IMR-90 (cell line): ENCODE measurements around the gene TASOR. TPM values are rescaled to one million over a fixed set of nuclear protein-coding genes. Genes with fewer than 3 reads are reported as not detected.

Experiments used
- ATAC-seq: fragments of 200-7000 bp; cut with Tn5 transposase; 2 replicates; pipeline ENCODE4 v1.9.1; 2020; ENCODE audit warnings: low read depth, mild to moderate bottlenecking, moderate library complexity
- BruUV-seq: library from RNA; stranded (reverse); fragments of 400-500 nt; replicated peaks from 2 replicates; lab custom pipeline; 2021; lab: Mats Ljungman, UMichigan
- CTCF ChIA-PET: fragments of 300-600 bp; formaldehyde crosslinking; extraction: SDS; loops from one replicate; lab custom pipeline; 2021; ENCODE audit warnings: antibody characterized with exemption; lab: Yijun Ruan, JAX
- POLR2A ChIA-PET: fragments of 300-600 bp; sonication (Branson Sonifier 250); formaldehyde crosslinking; loops from one replicate; lab custom pipeline; 2022; ENCODE audit warnings: antibody characterized with exemption; ENCODE audit not compliant: unreplicated experiment; lab: Charles Lee
- DNase-seq: peaks from one replicate; pipeline ENCODE4 v3.0.0; 2013
- H2AFZ ChIP-seq: replicated peaks from 2 replicates; pipeline ENCODE3; 2013; ENCODE audit warnings: low read length, mild to moderate bottlenecking; ENCODE audit not compliant: poor library complexity
- H2AK5ac ChIP-seq: 2 replicates; pipeline ENCODE4 v1.6.1; 2013; ENCODE audit warnings: low read depth, low read length, inconsistent platforms
- H2AK9ac ChIP-seq: replicated peaks from 2 replicates; pipeline ENCODE3; 2013; ENCODE audit warnings: mild to moderate bottlenecking, low read depth, low read length, moderate library complexity; ENCODE audit not compliant: poor library complexity
- H2BK120ac ChIP-seq: 2 replicates; pipeline ENCODE4 v1.6.1; 2013; ENCODE audit warnings: low read depth, low read length, inconsistent platforms
- H2BK15ac ChIP-seq: 3 replicates; pipeline ENCODE4 v1.6.1; 2013; ENCODE audit warnings: low read depth, low read length, inconsistent platforms
- H2BK20ac ChIP-seq: 2 replicates; pipeline ENCODE4 v1.6.1; 2013; ENCODE audit warnings: low read depth, mild to moderate bottlenecking, inconsistent platforms, low read length, moderate library complexity
- H2BK5ac ChIP-seq: 2 replicates; pipeline ENCODE4 v1.6.1; 2013; ENCODE audit warnings: mild to moderate bottlenecking, low read depth, low read length, inconsistent platforms; ENCODE audit not compliant: poor library complexity, severe bottlenecking
- H3K14ac ChIP-seq: replicated peaks from 2 replicates; pipeline ENCODE4 v1.6.1; 2013; ENCODE audit warnings: low read depth, low read length, inconsistent platforms
- H3K18ac ChIP-seq: 2 replicates; pipeline ENCODE4 v1.6.1; 2013; ENCODE audit warnings: low read depth, low read length, control low read depth
- H3K23ac ChIP-seq: 2 replicates; pipeline ENCODE4 v1.6.1; 2013; ENCODE audit warnings: low read depth, low read length, inconsistent platforms
- H3K27ac ChIP-seq: 2 replicates; pipeline ENCODE4 v1.5.1; 2013; ENCODE audit warnings: mild to moderate bottlenecking, control low read depth, low read length; ENCODE audit not compliant: insufficient read depth
- H3K27me3 ChIP-seq: 2 replicates; pipeline ENCODE4 v1.6.1; 2013; ENCODE audit warnings: low read length; ENCODE audit not compliant: control insufficient read depth, insufficient read depth
- H3K36me3 ChIP-seq: 2 replicates; pipeline ENCODE4 v1.6.1; 2013; ENCODE audit warnings: low read length, mixed read lengths; ENCODE audit not compliant: control insufficient read depth, insufficient read depth
- H3K4ac ChIP-seq: 2 replicates; pipeline ENCODE4 v1.6.1; 2013; ENCODE audit warnings: low read depth, low read length, inconsistent platforms
- H3K4me1 ChIP-seq: 2 replicates; pipeline ENCODE4 v1.6.1; 2013; ENCODE audit warnings: low read length, mixed read lengths; ENCODE audit not compliant: control insufficient read depth, insufficient read depth
- H3K4me2 ChIP-seq: 2 replicates; pipeline ENCODE4 v1.6.1; 2013; ENCODE audit warnings: low read depth, mild to moderate bottlenecking, control low read depth, low read length, moderate library complexity
- H3K4me3 ChIP-seq: 2 replicates; pipeline ENCODE4 v1.5.1; 2013; ENCODE audit warnings: low read depth, mild to moderate bottlenecking, control low read depth, low read length, moderate library complexity; ENCODE audit not compliant: insufficient read depth
- H3K56ac ChIP-seq: 2 replicates; pipeline ENCODE4 v1.6.1; 2013; ENCODE audit warnings: low read length, inconsistent platforms; ENCODE audit not compliant: insufficient read depth; ENCODE audit errors: extremely low read depth
- H3K79me1 ChIP-seq, 2 experiments: 2 replicates each; pipeline ENCODE4 v1.6.1; 2013; ENCODE audit warnings: low read length in 2 of 2, inconsistent platforms in 1 of 2, low read depth in 1 of 2
- H3K9ac ChIP-seq: 2 replicates; pipeline ENCODE4 v1.6.1; 2013; ENCODE audit warnings: low read depth, low read length, control low read depth
- H3K9me1 ChIP-seq: 2 replicates; pipeline ENCODE4 v1.6.1; 2013; ENCODE audit warnings: low read length, inconsistent platforms; ENCODE audit not compliant: insufficient read depth
- H3K9me3 ChIP-seq: 2 replicates; pipeline ENCODE4 v1.6.1; 2013; ENCODE audit warnings: low read length; ENCODE audit not compliant: control insufficient read depth, insufficient read depth
- H4K20me1 ChIP-seq: 2 replicates; pipeline ENCODE4 v1.6.1; 2013; ENCODE audit warnings: low read length, inconsistent platforms; ENCODE audit not compliant: insufficient read depth
- H4K5ac ChIP-seq: 2 replicates; pipeline ENCODE4 v1.6.1; 2013; ENCODE audit warnings: mild to moderate bottlenecking, low read depth, low read length, control low read depth
- H4K8ac ChIP-seq, 2 experiments: 2 replicates each; pipeline ENCODE4 v1.6.1; 2013; ENCODE audit warnings: low read depth in 2 of 2, low read length in 2 of 2, control low read depth in 1 of 2, inconsistent platforms in 1 of 2
- H4K91ac ChIP-seq: 2 replicates; pipeline ENCODE4 v1.6.1; 2013; ENCODE audit warnings: low read depth, low read length, inconsistent platforms; ENCODE audit not compliant: insufficient read depth
- ELK1 ChIP-seq: fragments of 150-350 bp; IDR thresholded peaks from 2 replicates; pipeline ENCODE4 v1.6.1; 2016; ENCODE audit warnings: low read depth, mild to moderate bottlenecking, low read length, moderate library complexity, borderline replicate concordance
- MAFK ChIP-seq: IDR thresholded peaks from 2 replicates; pipeline ENCODE4 v1.6.1; 2012; ENCODE audit warnings: low read depth, low read length, improper control_type of control experiment
- MXI1 ChIP-seq: IDR thresholded peaks from 2 replicates; pipeline ENCODE4 v1.6.1; 2012; ENCODE audit warnings: low read depth, mild to moderate bottlenecking, low read length, moderate library complexity, borderline replicate concordance
- NFE2L2 ChIP-seq: fragments of 150-350 bp; IDR thresholded peaks from 2 replicates; pipeline ENCODE4 v1.6.1; 2016; ENCODE audit warnings: low read depth, mild to moderate bottlenecking, low read length
- RFX5 ChIP-seq: IDR thresholded peaks from 2 replicates; pipeline ENCODE4 v1.8.0; 2012; ENCODE audit warnings: low read depth, mild to moderate bottlenecking, low read length, moderate library complexity
- USF2 ChIP-seq: fragments of 150-350 bp; IDR thresholded peaks from 2 replicates; pipeline ENCODE4 v1.6.1; 2017; ENCODE audit warnings: mild to moderate bottlenecking, antibody characterized with exemption, low read length, low read depth
- WGBS, 2 experiments: methylation state at CpG; one replicate each; pipeline versions ENCODE4 v1.1.5 to v1.1.7; 2013; ENCODE audit warnings: missing lambda C conversion rate in 2 of 2; ENCODE audit not compliant: insufficient read length in 1 of 2; ENCODE audit errors: extremely low coverage in 2 of 2; 5-methylcytosine and 5-hydroxymethylcytosine counted together
- dilution Hi-C: fragments of 300-500 bp; cut with HindIII; formaldehyde crosslinking; loops from one replicate; pipeline ENCODE4 v1.14.3; 2018; ENCODE audit warnings: low sequenced_read_pairs; ENCODE audit not compliant: unreplicated experiment
- in situ Hi-C: fragments of 300-500 bp; cut with MboI; formaldehyde crosslinking; loops from 3 replicates; pipeline ENCODE4 v1.14.3; 2019; ENCODE audit warnings: low sequenced_read_pairs, inconsistent platforms, mixed read lengths
- intact Hi-C: fragments of 100-400 bp; cut with micrococcal nuclease; formaldehyde crosslinking; loops from 2 replicates; pipeline ENCODE4 v1.10.0; 2022
- polyA plus RNA-seq, 3 experiments: library from polyadenylated mRNA; depleted of rRNA; stranded (reverse); fragments of >200 nt; gene quantifications; 2 replicates each; pipeline ENCODE4 v1.2.3, GENCODE V29; 2012; ENCODE audit warnings: low replicate concordance in 1 of 3
- total RNA-seq: library from RNA; depleted of rRNA; stranded (reverse); fragments of >200 nt; gene quantifications from 2 replicates; pipeline ENCODE4 v1.2.3, GENCODE V29; 2012

The TASOR gene
- total and polyA plus RNA-seq, 2 of the 4 experiments (the other 2 are of a cell fraction): 13.3 to 28.5 TPM

GRCh38 chr3:56664823-56665222 lies 18.2 kb downstream of the TASOR start:
- H2BK20ac ChIP-seq: no peak overlapping the region
- intact Hi-C loops: loop anchor here (5.0 kb wide), 2 partner anchors 33 to 43 kb away; no protein-coding TSS in a partner anchor

More at GRCh38 chr3:56664823-56665222, 18.2 kb downstream of the TASOR start:
- H4K8ac ChIP-seq: no peak overlapping the region
- no peak overlapping the region for H3K4me3 ChIP-seq
- no peaks in the 10 kb centered on the region for H3K4me1 ChIP-seq
- H4K20me1 ChIP-seq: no peaks in the 10 kb centered on the region
- no peak overlapping the region for H3K14ac ChIP-seq
- H2BK120ac ChIP-seq: no peak overlapping the region
- TF ChIP-seq USF2 (no peak), MAFK (no peak), NFE2L2 (no peak), MXI1 (no peak), ELK1 (no peak), RFX5 (no peak)
- ChIA-PET POLR2A (interaction anchor here (0.5 kb wide), 1 partner anchor 9 kb away, joined by 4 read pairs; no protein-coding TSS in a partner anchor), CTCF (interaction anchor here (0.6 kb wide), 1 partner anchor 13 kb away, joined by 3 read pairs; no protein-coding TSS in a partner anchor)
- no peak overlapping the region for H3K56ac ChIP-seq
- no peak overlapping the region for H2AK9ac ChIP-seq
- no peak overlapping the region for H4K5ac ChIP-seq
- no peak for DNase-seq
- no peak overlapping the region for H4K91ac ChIP-seq
- no peaks in the 10 kb centered on the region; the same call in 1 of the 2 replicates for H3K9me1 ChIP-seq
- no TSS peak for BruUV-seq
- peaks cover 47% of the 10 kb centered on the region for H3K36me3 ChIP-seq
- H2BK15ac ChIP-seq: no peak overlapping the region
- H3K9me3 ChIP-seq: no peaks in the 10 kb centered on the region
- no peak overlapping the region for H3K4ac ChIP-seq
- ATAC-seq: no peak
- H2AK5ac ChIP-seq: no peak overlapping the region
- no peak overlapping the region for H3K4me2 ChIP-seq
- H3K9ac ChIP-seq: no peak overlapping the region
- H3K27me3 ChIP-seq: no peaks in the 10 kb centered on the region
- peaks cover 4 to 19% of the 10 kb centered on the region in 2 experiments for H3K79me1 ChIP-seq
- in situ Hi-C loops: no loop called here
- no peak overlapping the region for H3K23ac ChIP-seq
- dilution Hi-C loops: no loop called here
- no peak overlapping the region for H2BK5ac ChIP-seq
- H2AFZ ChIP-seq: no peak overlapping the region
- no peak overlapping the region for H3K18ac ChIP-seq
- WGBS, 2 experiments: no CpG with 5 or more reads among the region's 2 CpGs
- H3K27ac ChIP-seq: no peak overlapping the region
